Common myeloid progenitor, CD34-positive (primary cell): ENCODE data around the gene IDS. TPM values are rescaled to one million over a fixed set of nuclear protein-coding genes. Genes with fewer than 3 reads are reported as not detected.
"Not testable (repeated sequence)": the region's sequence is repeated elsewhere in the genome, so short reads cannot be mapped to it uniquely, and the experiment has no call there.

Source experiments
- CTCF ChIA-PET: fragments of 350-600 bp; sonication (Branson Sonifier 250); formaldehyde crosslinking; loops from one replicate; lab custom pipeline; 2021; ENCODE audit warnings: antibody characterized with exemption; lab: Charles Lee
- POLR2A ChIA-PET: fragments of 350-600 bp; sonication (Branson Sonifier 250); formaldehyde crosslinking; loops from one replicate; lab custom pipeline; 2021; ENCODE audit warnings: antibody characterized with exemption; lab: Charles Lee
- DNase-seq, 3 donors: peaks; one replicate each; pipeline versions ENCODE4 v3.0.0 to v3.0.0-alpha.2; 2013
- H3K27ac ChIP-seq, 2 experiments: 1 replicate in 1 of 2; 2 replicates in 1 of 2; pipeline ENCODE4 v1.7.0; 2013; ENCODE audit warnings: inconsistent platforms in 2 of 2, low read length in 2 of 2, mild to moderate bottlenecking in 2 of 2, low read depth in 1 of 2, moderate library complexity in 1 of 2; ENCODE audit not compliant: severe bottlenecking in 2 of 2, insufficient read depth in 1 of 2, poor library complexity in 1 of 2
- H3K27me3 ChIP-seq, 5 experiments: replicated peaks in 2 of 5; 1 replicate in 3 of 5; 2 replicates in 2 of 5; pipeline versions ENCODE4 v1.6.1 to v1.7.0; 2013; ENCODE audit warnings: low read length in 4 of 5, mild to moderate bottlenecking in 2 of 5, moderate library complexity in 2 of 5, inconsistent platforms in 1 of 5; ENCODE audit not compliant: insufficient read depth in 5 of 5, control insufficient read depth in 4 of 5
- H3K36me3 ChIP-seq, 4 experiments: 1 replicate in 2 of 4; 2 replicates in 2 of 4; pipeline versions ENCODE4 v1.6.1 to v1.7.0; 2013; ENCODE audit warnings: low read length in 3 of 4, control low read depth in 1 of 4, mild to moderate bottlenecking in 1 of 4; ENCODE audit not compliant: control insufficient read depth in 4 of 4, insufficient read depth in 4 of 4
- H3K4me1 ChIP-seq, 4 experiments: 1 replicate in 3 of 4; 2 replicates in 1 of 4; pipeline versions ENCODE4 v1.6.1 to v1.7.1; 2013; ENCODE audit warnings: low read length in 3 of 4, mild to moderate bottlenecking in 3 of 4, control low read depth in 1 of 4, inconsistent platforms in 1 of 4, moderate library complexity in 1 of 4; ENCODE audit not compliant: control insufficient read depth in 4 of 4, insufficient read depth in 4 of 4; ENCODE audit errors: control extremely low read depth in 1 of 4
- H3K4me3 ChIP-seq, 7 experiments: 1 replicate in 4 of 7; 2 replicates in 3 of 7; pipeline versions ENCODE4 v1.5.1 to v1.7.0; 2013; ENCODE audit warnings: mild to moderate bottlenecking in 7 of 7, low read length in 6 of 7, moderate library complexity in 6 of 7, inconsistent platforms in 2 of 7, low read depth in 2 of 7, control low read depth in 1 of 7; ENCODE audit not compliant: insufficient read depth in 4 of 7, control insufficient read depth in 1 of 7; ENCODE audit errors: extremely low read depth in 1 of 7
- H3K9me3 ChIP-seq, 5 experiments: 1 replicate in 4 of 5; 2 replicates in 1 of 5; pipeline versions ENCODE4 v1.6.1 to v1.7.1; 2013; ENCODE audit warnings: low read length in 4 of 5, mild to moderate bottlenecking in 2 of 5, inconsistent platforms in 1 of 5, low read depth in 1 of 5, moderate library complexity in 1 of 5; ENCODE audit not compliant: control insufficient read depth in 4 of 5, insufficient read depth in 2 of 5; ENCODE audit errors: control extremely low read depth in 1 of 5
- WGBS: methylation state at CpG from one replicate; pipeline ENCODE4 v1.1.5; 2013; ENCODE audit not compliant: insufficient coverage; 5-methylcytosine and 5-hydroxymethylcytosine counted together
- polyA plus RNA-seq: library from polyadenylated mRNA; unstranded; fragments of 120-200 nt; gene quantifications from one replicate; pipeline ENCODE4 v1.2.1, GENCODE V29; 2013

Gene IDS
- polyA plus RNA-seq: 174 TPM

GRCh38 chrX:149504915-149505651 is at the start of gene IDS:
Gene IDS (minus strand): TSS chrX:149505306. CDS start chrX:149505137, 169 bp downstream.
- peak; percentile 87 to 93 (median 92) for DNase-seq
- Histone ChIP-seq H3K36me3 (peaks cover 2 to 24% (median 13%) of the 10 kb centered on the region in 4 experiments), H3K4me3 (peak within 1 kb of the TSS; percentile 39 to 92 (median 70)), H3K4me1 (peaks cover 5 to 40% (median 22%) of the 10 kb centered on the region in 4 experiments), H3K27ac (peak within 1 kb of the TSS; percentile 90 to 96), H3K9me3 (no peaks in the 10 kb centered on the region), H3K27me3 (peaks cover 0 to 6% (median 0%) of the 10 kb centered on the region in 5 experiments)
- ChIA-PET POLR2A (interaction anchor here (0.9 to 1.8 kb wide), 5 partner anchors 9 to 36 kb away, joined by 3 to 13 read pairs (median 4); partner anchors contain the start of gene EOLA1), CTCF (interaction anchor here (0.9 to 2.9 kb wide), 7 partner anchors 8 to 435 kb away, joined by 3 to 12 read pairs (median 5); no protein-coding TSS in a partner anchor)
- WGBS: 26% methylated on average over 40 of the region's 54 CpGs

DNA sequence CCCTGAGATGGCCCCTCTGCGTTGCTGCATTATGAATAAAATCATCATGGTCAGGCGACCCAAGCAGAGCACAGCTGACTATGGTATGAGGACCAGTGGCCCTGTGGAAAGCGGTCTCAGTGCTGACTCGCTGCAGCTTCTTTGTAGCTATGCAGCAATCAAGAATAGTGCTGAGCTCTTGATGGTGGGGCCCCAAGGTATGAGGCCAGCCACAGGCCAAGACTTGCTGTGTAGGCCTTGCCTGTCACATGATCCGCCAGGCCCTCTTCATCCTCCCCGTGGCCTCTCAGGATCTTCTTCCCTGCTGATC is 46.8 kb upstream of the IDS start:
- H3K9me3 ChIP-seq, CTCF ChIA-PET, DNase-seq, POLR2A ChIA-PET, H3K4me3 ChIP-seq, H3K4me1 ChIP-seq, H3K27ac ChIP-seq, H3K27me3 ChIP-seq, H3K36me3 ChIP-seq: not testable (repeated sequence)
- no CpG with 5 or more reads among the region's 6 CpGs for WGBS

GRCh38 chrX:149551245-149551938 is 46.3 kb upstream of the IDS start:
- H3K36me3 ChIP-seq, POLR2A ChIA-PET, DNase-seq, CTCF ChIA-PET, H3K27me3 ChIP-seq, H3K9me3 ChIP-seq, H3K4me1 ChIP-seq, H3K4me3 ChIP-seq, H3K27ac ChIP-seq: not testable (repeated sequence)
- no CpG with 5 or more reads among the region's 4 CpGs for WGBS

DNA sequence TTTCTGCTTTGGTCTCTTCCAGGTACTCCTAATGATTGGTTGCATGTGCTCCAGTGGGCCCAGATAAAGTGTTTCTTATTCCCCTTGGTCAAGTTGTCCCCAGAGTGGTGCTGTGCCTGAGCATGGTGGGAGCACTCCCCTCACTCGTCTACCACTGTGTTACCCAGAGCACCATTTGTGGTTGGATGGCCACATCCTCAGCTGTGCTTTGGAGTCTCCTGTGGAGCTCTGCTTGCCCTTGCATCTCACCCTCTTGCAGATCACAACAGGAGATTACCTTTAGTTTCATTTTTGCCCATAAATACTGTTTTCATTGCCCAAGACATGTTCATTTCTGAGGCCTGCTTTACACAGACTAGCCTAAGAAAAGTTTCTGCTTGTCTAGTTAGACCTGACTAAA is 45.3 kb upstream of the IDS start:
- H3K27me3 ChIP-seq, H3K4me1 ChIP-seq, H3K36me3 ChIP-seq, H3K27ac ChIP-seq, H3K4me3 ChIP-seq, DNase-seq, POLR2A ChIA-PET, H3K9me3 ChIP-seq, CTCF ChIA-PET: not testable (repeated sequence)
- no CpG with 5 or more reads among the region's 1 CpG for WGBS

- H3K36me3 ChIP-seq, POLR2A ChIA-PET, H3K9me3 ChIP-seq, H3K27me3 ChIP-seq, DNase-seq, H3K4me1 ChIP-seq, H3K27ac ChIP-seq, CTCF ChIA-PET, H3K4me3 ChIP-seq: not testable (repeated sequence)
- no CpG with 5 or more reads among the region's 6 CpGs for WGBS
Observed at GRCh38 chrX:149549701-149550100, 44.6 kb upstream of the IDS start, which contains the start of gene HSFX3. Gene HSFX3 (minus strand): TSS chrX:149549924. CDS start chrX:149549852, 72 bp downstream.

DNA sequence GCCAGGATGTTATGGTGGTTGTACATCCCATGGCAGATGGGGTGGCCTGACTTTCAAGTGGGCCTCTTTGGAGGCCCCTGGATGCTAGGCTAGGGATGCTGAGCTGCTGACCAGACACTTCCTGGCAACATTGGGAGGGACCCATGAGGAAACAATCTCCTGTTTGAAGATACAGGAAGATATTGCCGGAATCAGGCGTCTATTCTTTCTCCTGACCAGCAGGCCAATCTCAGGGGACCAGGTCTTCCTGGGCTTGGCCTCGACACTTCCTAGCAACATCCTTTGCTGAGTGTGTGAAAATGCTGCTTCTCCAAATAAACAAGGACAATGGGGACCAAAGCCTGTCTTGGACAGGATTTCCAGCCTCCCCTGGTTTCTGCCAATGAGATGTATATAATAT is 42.7 kb upstream of the IDS start:
- no CpG with 5 or more reads among the region's 3 CpGs for WGBS
- H3K4me1 ChIP-seq, CTCF ChIA-PET, H3K27me3 ChIP-seq, H3K27ac ChIP-seq, H3K4me3 ChIP-seq, H3K36me3 ChIP-seq, DNase-seq, H3K9me3 ChIP-seq, POLR2A ChIA-PET: not testable (repeated sequence)

DNA sequence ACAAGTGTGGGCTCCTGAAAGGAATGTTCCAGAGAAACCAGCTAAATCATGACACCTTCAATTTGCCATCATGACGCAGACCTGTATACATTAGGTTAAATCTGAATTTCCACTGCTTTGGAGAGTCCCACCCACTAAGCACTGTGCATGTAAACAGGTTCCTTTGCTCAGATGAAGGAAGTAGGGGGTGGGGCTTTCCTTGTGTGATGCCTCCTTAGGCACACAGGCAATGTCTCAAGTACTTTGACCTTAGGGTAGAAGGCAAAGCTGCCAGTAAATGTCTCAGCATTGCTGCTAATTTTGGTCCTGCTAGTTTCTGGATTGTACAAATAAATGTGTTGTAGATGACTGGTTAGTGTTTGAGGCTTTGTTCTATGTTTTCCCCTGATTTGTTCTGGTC is 41.9 kb upstream of the IDS start:
- H3K36me3 ChIP-seq, CTCF ChIA-PET, DNase-seq, POLR2A ChIA-PET, H3K9me3 ChIP-seq, H3K27me3 ChIP-seq, H3K27ac ChIP-seq, H3K4me3 ChIP-seq, H3K4me1 ChIP-seq: not testable (repeated sequence)
- WGBS: no CpG with 5 or more reads among the region's 1 CpG
